H9 (cell line): ENCODE results near the gene OCRL. TPM values are rescaled to one million over a fixed set of nuclear protein-coding genes. Genes with fewer than 3 reads are reported as not detected.

ENCODE experiments used
- DNase-seq: peaks from one replicate; pipeline ENCODE4 v3.0.0-alpha.2; 2017
- H2AFZ ChIP-seq: one replicate; pipeline ENCODE4 v1.6.1; 2013; ENCODE audit warnings: mild to moderate bottlenecking, low read length, control low read depth, moderate library complexity
- H2AK5ac ChIP-seq: 2 replicates; pipeline ENCODE4 v1.6.1; 2013; ENCODE audit warnings: low read length, control low read depth, mixed read lengths; ENCODE audit not compliant: insufficient read length
- H2BK120ac ChIP-seq: one replicate; pipeline ENCODE4 v1.6.1; 2013; ENCODE audit warnings: low read depth, mild to moderate bottlenecking, low read length, control low read depth, inconsistent platforms; ENCODE audit not compliant: poor library complexity, severe bottlenecking
- H2BK12ac ChIP-seq: 2 replicates; pipeline ENCODE4 v1.6.1; 2013; ENCODE audit warnings: low read length, control low read depth, mixed read lengths, low read depth; ENCODE audit not compliant: insufficient read length
- H2BK15ac ChIP-seq: 2 replicates; pipeline ENCODE4 v1.6.1; 2013; ENCODE audit warnings: low read depth, low read length, control low read depth
- H2BK20ac ChIP-seq: one replicate; pipeline ENCODE4 v1.6.1; 2013; ENCODE audit warnings: low read depth, mild to moderate bottlenecking, low read length, control low read depth, inconsistent platforms; ENCODE audit not compliant: poor library complexity, severe bottlenecking
- H2BK5ac ChIP-seq: 2 replicates; pipeline ENCODE4 v1.6.1; 2013; ENCODE audit warnings: low read length, control low read depth, mixed read lengths; ENCODE audit not compliant: insufficient read length
- H3K14ac ChIP-seq: 2 replicates; pipeline ENCODE4 v1.6.1; 2013; ENCODE audit warnings: low read length, control low read depth; ENCODE audit not compliant: insufficient read depth
- H3K18ac ChIP-seq: 2 replicates; pipeline ENCODE4 v1.6.1; 2013; ENCODE audit warnings: low read depth, mild to moderate bottlenecking, mixed read lengths, low read length, control low read depth; ENCODE audit not compliant: insufficient read length
- H3K23ac ChIP-seq: 2 replicates; pipeline ENCODE4 v1.6.1; 2013; ENCODE audit warnings: low read length, control low read depth, mixed read lengths, low read depth; ENCODE audit not compliant: insufficient read length
- H3K23me2 ChIP-seq: 2 replicates; pipeline ENCODE4 v1.6.1; 2013; ENCODE audit warnings: low read depth, mild to moderate bottlenecking, mixed read lengths, low read length, control low read depth; ENCODE audit not compliant: insufficient read length, poor library complexity, severe bottlenecking
- H3K27ac ChIP-seq: 2 replicates; pipeline ENCODE4 v1.5.1; 2013; ENCODE audit warnings: low read length, control low read depth, mixed read lengths, low read depth; ENCODE audit not compliant: insufficient read length
- H3K27me3 ChIP-seq: 2 replicates; pipeline ENCODE4 v1.6.1; 2013; ENCODE audit warnings: low read length, control low read depth, inconsistent platforms; ENCODE audit not compliant: insufficient read depth
- H3K4ac ChIP-seq: 2 replicates; pipeline ENCODE4 v1.6.1; 2013; ENCODE audit warnings: low read depth, mild to moderate bottlenecking, control low read depth, inconsistent platforms, low read length, moderate library complexity
- H3K4me1 ChIP-seq: 2 replicates; pipeline ENCODE4 v1.6.1; 2013; ENCODE audit warnings: low read length, control low read depth, inconsistent platforms; ENCODE audit not compliant: insufficient read depth
- H3K4me2 ChIP-seq: 2 replicates; pipeline ENCODE4 v1.6.1; 2013; ENCODE audit warnings: low read length, control low read depth, mixed read lengths; ENCODE audit not compliant: insufficient read length, insufficient read depth
- H3K56ac ChIP-seq: 2 replicates; pipeline ENCODE4 v1.6.1; 2013; ENCODE audit warnings: low read depth, mild to moderate bottlenecking, mixed read lengths, low read length, control low read depth; ENCODE audit not compliant: insufficient read length
- H3K79me1 ChIP-seq: 2 replicates; pipeline ENCODE4 v1.6.1; 2013; ENCODE audit warnings: low read depth, mild to moderate bottlenecking, moderate library complexity, low read length, control low read depth, inconsistent platforms; ENCODE audit not compliant: insufficient read depth, poor library complexity, severe bottlenecking
- H3K79me2 ChIP-seq: 2 replicates; pipeline ENCODE4 v1.6.1; 2013; ENCODE audit warnings: low read length, control low read depth, inconsistent platforms; ENCODE audit not compliant: insufficient read depth
- H3K9ac ChIP-seq: 2 replicates; pipeline ENCODE4 v1.6.1; 2013; ENCODE audit warnings: low read length, control low read depth, mixed read lengths; ENCODE audit not compliant: insufficient read length; ENCODE audit errors: extremely low read depth
- H3K9me3 ChIP-seq: one replicate; pipeline ENCODE4 v1.6.1; 2013; ENCODE audit warnings: low read depth, low read length, inconsistent platforms; ENCODE audit not compliant: control insufficient read depth
- H3T11ph ChIP-seq: one replicate; pipeline ENCODE4 v1.6.1; 2013; ENCODE audit warnings: mild to moderate bottlenecking, low read length, control low read depth, inconsistent platforms
- H4K20me1 ChIP-seq: one replicate; pipeline ENCODE4 v1.6.1; 2013; ENCODE audit not compliant: control insufficient read depth, insufficient read length, insufficient read depth
- H4K5ac ChIP-seq: 2 replicates; pipeline ENCODE4 v1.6.1; 2013; ENCODE audit warnings: low read depth, mild to moderate bottlenecking, mixed read lengths, low read length, control low read depth; ENCODE audit not compliant: insufficient read length
- H4K8ac ChIP-seq: replicated peaks from 2 replicates; pipeline ENCODE4 v1.6.1; 2013; ENCODE audit warnings: low read length, control low read depth, mixed read lengths, low read depth; ENCODE audit not compliant: insufficient read length
- H4K91ac ChIP-seq: 2 replicates; pipeline ENCODE4 v1.6.1; 2013; ENCODE audit warnings: low read depth, mild to moderate bottlenecking, moderate library complexity, mixed read lengths, low read length, control low read depth; ENCODE audit not compliant: insufficient read length
- H3K27ac Mint-ChIP-seq, 3 experiments: 2 replicates in 2 of 3; 3 replicates in 1 of 3; pipeline ENCODE4 v1.8.0; 2020 to 2021; ENCODE audit warnings: mixed read lengths in 3 of 3, mild to moderate bottlenecking in 1 of 3, moderate library complexity in 1 of 3
- H3K27me3 Mint-ChIP-seq: 2 replicates; pipeline ENCODE4 v1.8.0; 2021; ENCODE audit warnings: low read depth, mild to moderate bottlenecking, moderate library complexity, mixed read lengths
- H3K36me3 Mint-ChIP-seq, 3 experiments: 2 replicates in 2 of 3; 3 replicates in 1 of 3; pipeline ENCODE4 v1.8.0; 2020 to 2021; ENCODE audit warnings: low read depth in 3 of 3, mixed read lengths in 3 of 3; ENCODE audit not compliant: insufficient read depth in 1 of 3
- H3K4me1 Mint-ChIP-seq, 2 experiments: 2 replicates each; pipeline ENCODE4 v1.8.0; 2020; ENCODE audit warnings: mixed read lengths in 2 of 2
- H3K4me3 Mint-ChIP-seq, 2 experiments: 2 replicates in 1 of 2; 3 replicates in 1 of 2; pipeline ENCODE4 v1.8.0; 2020 to 2021; ENCODE audit warnings: mild to moderate bottlenecking in 2 of 2, mixed read lengths in 2 of 2, moderate library complexity in 1 of 2
- H3K9me3 Mint-ChIP-seq, 2 experiments: 2 replicates in 1 of 2; 3 replicates in 1 of 2; pipeline ENCODE4 v1.8.0; 2020; ENCODE audit warnings: mild to moderate bottlenecking in 2 of 2, mixed read lengths in 2 of 2, moderate library complexity in 1 of 2
- WGBS: extraction: QIAGEN DNeasy Blood & Tissue Kit; methylation state at CpG from one replicate; pipeline ENCODE4 v1.1.7; 2013; ENCODE audit warnings: missing lambda C conversion rate, low lambda C conversion rate, mixed read lengths; ENCODE audit not compliant: insufficient read length; ENCODE audit errors: extremely low coverage; 5-methylcytosine and 5-hydroxymethylcytosine counted together
- total RNA-seq: library from RNA; stranded (reverse); gene quantifications from 2 replicates; pipeline ENCODE4 v1.2.1, GENCODE V29; 2021
- TF ChIP-seq, protein P1 (sequence below): fragments of 200-600 bp; sonication (generic); conservative IDR thresholded peaks from 3 replicates; pipeline ENCODE4 v1.8.0; 2021; ENCODE audit warnings: antibody characterized with exemption, mild to moderate bottlenecking

OCRL gene
- total RNA-seq, 1 experiment from 2014 or later: 31.4 TPM

- Histone ChIP-seq H2BK12ac (no peak overlapping the region), H2BK5ac (no peak overlapping the region), H3K18ac (no peak overlapping the region), H2BK15ac (no peak overlapping the region), H3K27ac (no peak overlapping the region), H3T11ph (no peak overlapping the region), H3K4ac (no peak overlapping the region), H3K4me1 (no peaks in the 10 kb centered on the region), H3K23ac (no peak overlapping the region), H3K14ac (no peak overlapping the region), H3K9ac (no peak overlapping the region), H4K8ac (no peak overlapping the region), H3K79me1 (no peaks in the 10 kb centered on the region), H3K23me2 (no peaks in the 10 kb centered on the region), H2AK5ac (no peak overlapping the region), H3K56ac (no peak overlapping the region), H4K5ac (no peak overlapping the region), H3K27me3 (no peaks in the 10 kb centered on the region), H4K91ac (no peak overlapping the region), H3K4me2 (no peak overlapping the region), H4K20me1 (no peaks in the 10 kb centered on the region), H2BK20ac (no peak overlapping the region), H3K79me2 (no peaks in the 10 kb centered on the region), H2AFZ (no peak overlapping the region), H3K9me3 (no peaks in the 10 kb centered on the region), H2BK120ac (no peak overlapping the region)
- no CpG with 5 or more reads among the region's 3 CpGs for WGBS
- Mint-ChIP-seq H3K4me1 (peaks cover 10 to 12% of the 10 kb centered on the region in 2 experiments), H3K27me3 (no peaks in the 10 kb centered on the region), H3K27ac (no peak overlapping the region; a peak in 1 of 7 replicates), H3K9me3 (no peaks in the 10 kb centered on the region), H3K36me3 (peaks cover 35 to 72% (median 59%) of the 10 kb centered on the region in 3 experiments), H3K4me3 (no peak overlapping the region)
- DNase-seq: no peak
- TF ChIP-seq, protein P1, sequence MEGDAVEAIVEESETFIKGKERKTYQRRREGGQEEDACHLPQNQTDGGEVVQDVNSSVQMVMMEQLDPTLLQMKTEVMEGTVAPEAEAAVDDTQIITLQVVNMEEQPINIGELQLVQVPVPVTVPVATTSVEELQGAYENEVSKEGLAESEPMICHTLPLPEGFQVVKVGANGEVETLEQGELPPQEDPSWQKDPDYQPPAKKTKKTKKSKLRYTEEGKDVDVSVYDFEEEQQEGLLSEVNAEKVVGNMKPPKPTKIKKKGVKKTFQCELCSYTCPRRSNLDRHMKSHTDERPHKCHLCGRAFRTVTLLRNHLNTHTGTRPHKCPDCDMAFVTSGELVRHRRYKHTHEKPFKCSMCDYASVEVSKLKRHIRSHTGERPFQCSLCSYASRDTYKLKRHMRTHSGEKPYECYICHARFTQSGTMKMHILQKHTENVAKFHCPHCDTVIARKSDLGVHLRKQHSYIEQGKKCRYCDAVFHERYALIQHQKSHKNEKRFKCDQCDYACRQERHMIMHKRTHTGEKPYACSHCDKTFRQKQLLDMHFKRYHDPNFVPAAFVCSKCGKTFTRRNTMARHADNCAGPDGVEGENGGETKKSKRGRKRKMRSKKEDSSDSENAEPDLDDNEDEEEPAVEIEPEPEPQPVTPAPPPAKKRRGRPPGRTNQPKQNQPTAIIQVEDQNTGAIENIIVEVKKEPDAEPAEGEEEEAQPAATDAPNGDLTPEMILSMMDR: no peak
Measured at GRCh38 chrX:129568349-129568748, 28.3 kb downstream of the OCRL start.
